GM23338 (cell line): ENCODE measurements around the gene VDAC1. TPM values are rescaled to one million over a fixed set of nuclear protein-coding genes. Genes with fewer than 3 reads are reported as not detected.

ENCODE experiments used
- ATAC-seq: fragments of 200-7000 bp; cut with Tn5 transposase; 3 replicates; pipeline ENCODE4 v1.9.1; 2020
- DNase-seq: peaks from one replicate; pipeline ENCODE4 v3.0.0-alpha.2; 2015; ENCODE audit warnings: low spot score
- H2AFZ ChIP-seq: fragments of 200-600 bp; sonication (generic); 2 replicates; pipeline ENCODE4 v1.8.0; 2016; ENCODE audit warnings: antibody characterized with exemption, mild to moderate bottlenecking, moderate library complexity
- H3F3A ChIP-seq: fragments of 200-600 bp; sonication (generic); replicated peaks from 2 replicates; pipeline ENCODE4 v1.8.0; 2017; ENCODE audit warnings: antibody characterized with exemption, mixed run types, low read depth
- H3K27ac ChIP-seq: fragments of 200-600 bp; sonication (generic); 2 replicates; pipeline ENCODE4 v1.6.1; 2016; ENCODE audit warnings: low read depth
- H3K27me3 ChIP-seq: fragments of 200-600 bp; sonication (generic); 2 replicates; pipeline ENCODE4 v1.8.0; 2016; ENCODE audit warnings: mild to moderate bottlenecking, mixed run types, moderate library complexity; ENCODE audit not compliant: insufficient read depth
- H3K36me3 ChIP-seq: fragments of 200-600 bp; sonication (generic); 2 replicates; pipeline ENCODE4 v1.8.0; 2016; ENCODE audit warnings: mild to moderate bottlenecking; ENCODE audit not compliant: insufficient read depth
- H3K4me1 ChIP-seq: fragments of 200-600 bp; sonication (generic); 2 replicates; pipeline ENCODE4 v1.8.0; 2016; ENCODE audit warnings: mild to moderate bottlenecking, moderate library complexity; ENCODE audit not compliant: insufficient read depth
- H3K4me2 ChIP-seq: fragments of 200-600 bp; sonication (generic); 2 replicates; pipeline ENCODE4 v1.7.1; 2017; ENCODE audit warnings: mixed run types
- H3K4me3 ChIP-seq: fragments of 200-600 bp; sonication (generic); 2 replicates; pipeline ENCODE4 v1.6.1; 2016; ENCODE audit warnings: mixed run types
- H3K79me2 ChIP-seq: fragments of 200-600 bp; sonication (generic); replicated peaks from 2 replicates; pipeline ENCODE4 v1.8.0; 2017; ENCODE audit warnings: mild to moderate bottlenecking; ENCODE audit not compliant: insufficient read depth
- H3K9me2 ChIP-seq: fragments of 200-600 bp; sonication (generic); 2 replicates; pipeline ENCODE4 v1.8.0; 2017; ENCODE audit not compliant: insufficient read depth
- H4K20me1 ChIP-seq: fragments of 200-600 bp; sonication (generic); replicated peaks from 2 replicates; pipeline ENCODE4 v1.8.0; 2017; ENCODE audit warnings: mild to moderate bottlenecking; ENCODE audit not compliant: insufficient read depth
- H3K27ac Mint-ChIP-seq: 2 replicates; pipeline ENCODE4 v1.8.0; 2020; ENCODE audit warnings: inconsistent platforms, mild to moderate bottlenecking, moderate library complexity, mixed read lengths
- H3K27me3 Mint-ChIP-seq: 3 replicates; pipeline ENCODE4 v1.8.0; 2022; ENCODE audit warnings: low read depth, mild to moderate bottlenecking, moderate library complexity, mixed read lengths, inconsistent platforms; ENCODE audit not compliant: insufficient read depth, poor library complexity
- H3K36me3 Mint-ChIP-seq: 3 replicates; pipeline ENCODE4 v1.8.0; 2021; ENCODE audit warnings: low read depth, mild to moderate bottlenecking, inconsistent platforms, moderate library complexity, mixed read lengths
- H3K4me1 Mint-ChIP-seq: 3 replicates; pipeline ENCODE4 v1.8.0; 2020; ENCODE audit warnings: mild to moderate bottlenecking, inconsistent platforms, mixed read lengths
- H3K4me3 Mint-ChIP-seq: 3 replicates; pipeline ENCODE4 v1.8.0; 2021; ENCODE audit warnings: moderate library complexity, mild to moderate bottlenecking, inconsistent platforms, mixed read lengths
- H3K9me3 Mint-ChIP-seq: 3 replicates; pipeline ENCODE4 v1.8.0; 2020; ENCODE audit warnings: moderate library complexity, mild to moderate bottlenecking, inconsistent platforms, mixed read lengths
- CREB1 ChIP-seq: fragments of 250-450 bp; sonication (Bioruptor Pico); IDR thresholded peaks from 2 replicates; pipeline ENCODE4 v1.5.0; 2020; ENCODE audit warnings: low read depth, mild to moderate bottlenecking, moderate library complexity
- ETS1 ChIP-seq: IDR thresholded peaks from 2 replicates; pipeline ENCODE4 v1.6.1; 2016; ENCODE audit warnings: antibody characterized with exemption
- EZH2 ChIP-seq: fragments of 200-600 bp; sonication (generic); IDR thresholded peaks from one replicate; pipeline ENCODE4 v1.8.0; 2017; ENCODE audit warnings: antibody characterized with exemption, mild to moderate bottlenecking, low read depth; ENCODE audit not compliant: unreplicated experiment
- JUNB ChIP-seq: IDR thresholded peaks from one replicate; pipeline ENCODE4 v1.6.1; 2016; ENCODE audit warnings: antibody characterized with exemption; ENCODE audit not compliant: unreplicated experiment
- NANOG ChIP-seq: IDR thresholded peaks from 2 replicates; pipeline ENCODE4 v1.6.1; 2016; ENCODE audit warnings: antibody characterized with exemption, borderline replicate concordance
- POLR2AphosphoS5 ChIP-seq: IDR thresholded peaks from 2 replicates; pipeline ENCODE4 v1.6.1; 2016; ENCODE audit warnings: antibody characterized with exemption, low read depth
- REST ChIP-seq: IDR thresholded peaks from one replicate; pipeline ENCODE4 v1.6.1; 2018; ENCODE audit warnings: antibody characterized with exemption; ENCODE audit not compliant: unreplicated experiment
- STAT1 ChIP-seq: IDR thresholded peaks from one replicate; pipeline ENCODE4 v1.6.1; 2016; ENCODE audit warnings: antibody characterized with exemption; ENCODE audit not compliant: unreplicated experiment
- ZNF114 ChIP-seq: fragments of 250-450 bp; sonication (Bioruptor Pico); IDR thresholded peaks from 2 replicates; pipeline ENCODE4 v1.5.0; 2020; ENCODE audit warnings: mild to moderate bottlenecking, moderate library complexity
- ZNF331 ChIP-seq: fragments of 250-450 bp; sonication (Bioruptor Pico); IDR thresholded peaks from 2 replicates; pipeline ENCODE4 v1.5.0; 2020; ENCODE audit warnings: low read depth, mild to moderate bottlenecking, moderate library complexity
- polyA plus RNA-seq: library from polyadenylated mRNA; unstranded; fragments of >200 nt; fragmentation: Nextera tagmentation; extraction: Ambion mirVana; gene quantifications from 2 replicates; pipeline ENCODE4 v1.2.1, GENCODE V29; 2016
- total RNA-seq: library from RNA; depleted of rRNA; stranded (reverse); fragments of >200 nt; shearing (Covaris generic); gene quantifications from 2 replicates; pipeline ENCODE4 v1.2.3, GENCODE V29; 2014
- TF ChIP-seq, protein P1 (sequence below), 2 experiments: fragments of 200-600 bp in 1 of 2; sonication (generic) in 1 of 2; conservative IDR thresholded peaks; 2 replicates each; pipeline versions ENCODE4 v1.5.1 to v1.6.1; 2016 to 2017; ENCODE audit warnings: antibody characterized with exemption in 2 of 2, low read depth in 2 of 2, mild to moderate bottlenecking in 2 of 2, moderate library complexity in 1 of 2

The VDAC1 gene
- total and polyA plus RNA-seq, 2 experiments from 2014 or later: 300 to 329 TPM

DNA sequence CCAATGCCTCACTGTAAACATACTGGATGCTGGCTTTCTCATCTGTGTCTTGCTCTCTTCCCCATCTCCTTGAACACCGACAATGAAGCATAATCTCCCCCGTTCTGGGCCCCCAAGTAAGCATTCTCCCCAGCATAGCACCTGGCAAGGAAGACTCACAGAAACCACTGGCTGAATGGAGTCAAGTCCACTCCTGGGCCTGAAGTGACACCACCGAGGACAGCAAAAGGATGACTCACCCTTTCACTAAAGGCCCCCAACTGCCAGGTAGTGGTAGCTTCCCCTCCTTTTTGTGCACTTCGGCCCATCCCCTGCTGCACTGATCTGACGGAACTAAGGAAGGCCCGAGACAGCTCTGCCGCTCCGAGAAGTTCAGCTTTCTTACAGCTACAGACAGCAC, 9.4 kb downstream of the VDAC1 start:
- Mint-ChIP-seq H3K27me3 (peaks cover 9% of the 10 kb centered on the region), H3K36me3 (peaks cover 15% of the 10 kb centered on the region), H3K27ac (peak overlapping the region; percentile 63; the same call in 1 of the 2 replicates), H3K4me1 (peaks cover 39% of the 10 kb centered on the region), H3K4me3 (peak overlapping the region; percentile 10; the same call in 1 of the 3 replicates), H3K9me3 (no peaks in the 10 kb centered on the region)
- no peaks in the 10 kb centered on the region for H3K9me2 ChIP-seq
- no peak for DNase-seq
- peaks cover 12% of the 10 kb centered on the region; the same call in 1 of the 2 replicates for H3K36me3 ChIP-seq
- H3K79me2 ChIP-seq: peaks cover 100% of the 10 kb centered on the region
- peaks cover 24% of the 10 kb centered on the region for H3K4me1 ChIP-seq
- TF ChIP-seq REST (no peak), NANOG (no peak), POLR2AphosphoS5 (no peak), EZH2 (no peak)
- H4K20me1 ChIP-seq: peaks cover 70% of the 10 kb centered on the region
- H3F3A ChIP-seq: 0 out of 2 replicates have a peak, but pooled peaks cover 6% of the 10 kb centered on the region
- ATAC-seq: peak; percentile 11; the same call in 2 of the 3 replicates
- no peak overlapping the region for H2AFZ ChIP-seq
- H3K4me3 ChIP-seq: peak overlapping the region; percentile 7; the same call in 1 of the 2 replicates
- H3K27me3 ChIP-seq: no peaks in the 10 kb centered on the region
- H3K4me2 ChIP-seq: 0 out of 2 replicates have a peak overlapping the region, but pooled peaks have one; percentile 43
- H3K27ac ChIP-seq: no peak overlapping the region

DNA sequence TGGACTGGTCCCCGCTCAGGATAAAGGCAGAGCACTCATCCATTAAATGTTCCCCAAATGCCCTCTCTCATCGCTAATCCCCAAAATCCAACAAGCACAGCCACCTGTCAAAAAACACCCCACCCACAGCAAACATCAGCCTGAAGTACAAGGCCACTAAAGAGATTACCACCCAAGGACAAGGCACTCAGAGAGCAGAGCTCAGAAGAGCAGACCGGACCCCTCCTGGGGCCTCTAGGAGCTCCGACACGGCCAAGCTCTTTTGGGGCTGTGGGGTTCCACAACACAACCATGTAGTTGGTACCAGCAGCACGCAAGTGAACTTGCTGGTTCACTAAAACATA, 9.8 kb downstream of the VDAC1 start:
- Mint-ChIP-seq H3K9me3 (no peaks in the 10 kb centered on the region), H3K4me1 (peaks cover 36% of the 10 kb centered on the region), H3K27me3 (peaks cover 7% of the 10 kb centered on the region), H3K36me3 (peaks cover 19% of the 10 kb centered on the region), H3K27ac (peak overlapping the region; percentile 63), H3K4me3 (no peak overlapping the region)
- no peaks in the 10 kb centered on the region for H3K9me2 ChIP-seq
- TF ChIP-seq, protein P1, sequence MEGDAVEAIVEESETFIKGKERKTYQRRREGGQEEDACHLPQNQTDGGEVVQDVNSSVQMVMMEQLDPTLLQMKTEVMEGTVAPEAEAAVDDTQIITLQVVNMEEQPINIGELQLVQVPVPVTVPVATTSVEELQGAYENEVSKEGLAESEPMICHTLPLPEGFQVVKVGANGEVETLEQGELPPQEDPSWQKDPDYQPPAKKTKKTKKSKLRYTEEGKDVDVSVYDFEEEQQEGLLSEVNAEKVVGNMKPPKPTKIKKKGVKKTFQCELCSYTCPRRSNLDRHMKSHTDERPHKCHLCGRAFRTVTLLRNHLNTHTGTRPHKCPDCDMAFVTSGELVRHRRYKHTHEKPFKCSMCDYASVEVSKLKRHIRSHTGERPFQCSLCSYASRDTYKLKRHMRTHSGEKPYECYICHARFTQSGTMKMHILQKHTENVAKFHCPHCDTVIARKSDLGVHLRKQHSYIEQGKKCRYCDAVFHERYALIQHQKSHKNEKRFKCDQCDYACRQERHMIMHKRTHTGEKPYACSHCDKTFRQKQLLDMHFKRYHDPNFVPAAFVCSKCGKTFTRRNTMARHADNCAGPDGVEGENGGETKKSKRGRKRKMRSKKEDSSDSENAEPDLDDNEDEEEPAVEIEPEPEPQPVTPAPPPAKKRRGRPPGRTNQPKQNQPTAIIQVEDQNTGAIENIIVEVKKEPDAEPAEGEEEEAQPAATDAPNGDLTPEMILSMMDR (conservative IDR thresholded peaks at IDR 0.05; ENCODE audit: low read depth in 2 of 2): no peak
- TF ChIP-seq POLR2AphosphoS5 (no peak), ZNF114 (CRISPR knock-in tag) (no peak), JUNB (no peak), ZNF331 (CRISPR knock-in tag) (no peak), STAT1 (no peak), ETS1 (no peak), REST (no peak), CREB1 (CRISPR knock-in tag) (no peak), EZH2 (no peak)
- no peak overlapping the region for H3K27ac ChIP-seq
- H3K79me2 ChIP-seq: peaks cover 100% of the 10 kb centered on the region
- H4K20me1 ChIP-seq: peaks cover 66% of the 10 kb centered on the region
- H3K4me2 ChIP-seq: no peak overlapping the region
- H3K4me1 ChIP-seq: peaks cover 24% of the 10 kb centered on the region
- 0 out of 2 replicates have a peak, but pooled peaks cover 6% of the 10 kb centered on the region for H3F3A ChIP-seq
- peaks cover 15% of the 10 kb centered on the region for H3K36me3 ChIP-seq
- H3K27me3 ChIP-seq: no peaks in the 10 kb centered on the region
- ATAC-seq (no peak), DNase-seq (no peak)
- H3K4me3 ChIP-seq: no peak overlapping the region
- no peak overlapping the region for H2AFZ ChIP-seq
